GM21786 (cell line): ENCODE data around the gene TMEM135.
A peak's percentile ranks its signal among the peaks of the same experiment; 100 is the strongest.
"Not testable (repeated sequence)": the region's sequence is repeated elsewhere in the genome, so short reads cannot be mapped to it uniquely, and the experiment has no call there.

Experiments
- ATAC-seq: cut with Tn5 transposase; IDR thresholded peaks from one replicate; pipeline ENCODE4 v1.9.1; 2021; ENCODE audit not compliant: unreplicated experiment

Gene TMEM135

DNA sequence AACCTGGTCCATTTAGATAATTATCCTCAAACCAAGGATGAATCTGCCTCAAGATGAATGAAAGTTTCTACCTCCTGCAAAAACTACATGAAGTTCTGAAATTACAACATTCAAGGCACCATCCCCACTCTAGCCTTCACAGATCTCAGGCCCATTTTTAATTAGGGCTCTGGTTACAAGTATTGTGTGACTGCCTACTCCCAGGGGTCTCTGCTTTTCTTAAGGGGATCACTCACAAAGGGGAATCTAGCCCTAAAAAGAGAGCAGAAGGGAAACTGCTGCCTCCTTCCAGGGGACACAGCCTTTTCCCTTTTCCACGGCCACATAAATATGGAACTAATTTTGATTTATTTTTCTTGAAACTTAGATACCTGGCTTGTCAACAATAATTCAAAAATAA lies 17.4 kb upstream of the TMEM135 start:
- no peak for ATAC-seq

GRCh38 chr11:87020764-87021365 lies 16.9 kb upstream of the TMEM135 start:
- no peak for ATAC-seq

GRCh38 chr11:87022254-87022653 lies 15.5 kb upstream of the TMEM135 start:
- no peak for ATAC-seq

DNA sequence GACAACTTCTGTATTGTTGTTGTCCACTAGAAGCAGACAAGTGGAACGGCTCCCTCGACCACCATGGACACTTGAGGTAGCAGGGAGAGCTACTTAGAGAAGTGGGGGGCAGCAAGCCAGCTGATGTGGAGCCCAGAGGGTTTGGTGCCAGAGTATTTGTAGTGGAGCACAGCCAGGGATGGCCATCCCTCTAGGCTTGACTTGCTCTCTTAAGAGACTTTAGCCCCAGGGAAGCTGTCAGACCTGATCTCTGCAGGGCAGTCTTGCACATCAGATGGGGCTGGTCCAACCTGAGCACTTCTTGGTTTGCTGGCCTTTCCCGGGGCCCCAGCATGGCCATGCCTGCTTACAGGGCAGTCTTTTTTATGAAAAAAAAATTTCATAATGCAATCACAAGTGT lies 15.0 kb upstream of the TMEM135 start:
- ATAC-seq, result no peak

GRCh38 chr11:87026415-87026814 lies 11.3 kb upstream of the TMEM135 start:
- not testable (repeated sequence) for ATAC-seq

DNA sequence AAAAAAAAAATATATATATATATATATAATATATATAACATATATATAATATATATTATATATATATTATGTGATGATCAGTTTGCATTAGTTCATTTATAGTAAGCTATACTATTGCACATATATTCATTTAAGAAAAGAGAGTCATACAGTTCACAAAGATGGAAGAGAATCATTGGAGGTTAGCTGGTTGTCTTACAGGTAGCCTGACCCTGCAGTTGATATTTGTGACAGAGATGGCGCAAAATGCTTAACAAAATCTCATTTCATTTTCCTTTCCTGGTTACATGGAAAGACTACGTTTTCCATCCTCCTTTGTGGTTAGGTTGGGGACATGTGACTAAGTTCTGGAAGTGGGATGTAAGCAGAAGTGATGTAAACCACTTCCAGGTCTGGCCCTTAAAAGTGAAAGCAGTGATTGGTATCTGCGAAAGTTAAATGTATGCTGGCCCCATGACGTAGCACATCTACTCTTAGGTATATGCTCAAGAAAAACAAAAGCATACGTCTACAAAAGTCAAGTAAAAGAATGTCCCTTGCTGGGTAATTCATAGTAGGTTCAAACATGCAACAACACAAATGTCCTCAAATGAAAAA lies 7.2 kb upstream of the TMEM135 start:
- ATAC-seq, result no peak

DNA sequence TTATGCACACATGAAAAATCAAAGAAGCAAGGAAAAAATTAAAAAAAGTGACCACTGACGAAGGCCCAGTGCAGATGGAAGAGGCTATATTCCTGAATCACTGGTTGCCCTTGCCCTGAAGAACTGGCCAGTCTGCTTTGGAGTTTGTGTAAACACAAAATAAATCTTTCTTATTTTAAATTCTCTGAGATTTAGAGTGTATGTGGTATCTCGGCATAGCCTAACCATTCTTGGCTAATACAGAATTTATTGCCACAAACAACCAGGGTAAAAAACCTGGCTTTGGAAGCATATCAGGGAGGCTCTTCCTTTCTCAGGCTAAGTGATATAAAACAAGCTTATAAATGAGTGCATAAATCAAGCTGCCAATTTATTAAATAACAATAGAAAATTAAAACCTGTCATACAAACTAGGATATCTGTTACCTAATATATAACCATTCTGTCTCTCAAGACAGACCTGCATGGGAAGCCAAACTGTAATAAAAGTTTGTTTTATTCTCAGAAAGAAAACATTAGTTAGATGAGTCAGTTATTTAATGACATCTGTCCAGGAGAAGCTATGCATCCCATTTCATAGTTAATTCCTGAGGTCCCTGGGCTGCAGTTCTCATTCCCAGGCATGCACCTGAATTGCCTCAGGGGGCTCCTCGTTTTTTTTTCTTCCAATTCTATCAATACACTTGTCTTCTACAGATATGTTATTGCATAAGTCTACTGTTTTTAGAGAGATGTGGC lies 6.1 kb upstream of the TMEM135 start:
- no peak for ATAC-seq

GRCh38 chr11:87033561-87033960 lies 4.2 kb upstream of the TMEM135 start:
- ATAC-seq, result no peak

DNA sequence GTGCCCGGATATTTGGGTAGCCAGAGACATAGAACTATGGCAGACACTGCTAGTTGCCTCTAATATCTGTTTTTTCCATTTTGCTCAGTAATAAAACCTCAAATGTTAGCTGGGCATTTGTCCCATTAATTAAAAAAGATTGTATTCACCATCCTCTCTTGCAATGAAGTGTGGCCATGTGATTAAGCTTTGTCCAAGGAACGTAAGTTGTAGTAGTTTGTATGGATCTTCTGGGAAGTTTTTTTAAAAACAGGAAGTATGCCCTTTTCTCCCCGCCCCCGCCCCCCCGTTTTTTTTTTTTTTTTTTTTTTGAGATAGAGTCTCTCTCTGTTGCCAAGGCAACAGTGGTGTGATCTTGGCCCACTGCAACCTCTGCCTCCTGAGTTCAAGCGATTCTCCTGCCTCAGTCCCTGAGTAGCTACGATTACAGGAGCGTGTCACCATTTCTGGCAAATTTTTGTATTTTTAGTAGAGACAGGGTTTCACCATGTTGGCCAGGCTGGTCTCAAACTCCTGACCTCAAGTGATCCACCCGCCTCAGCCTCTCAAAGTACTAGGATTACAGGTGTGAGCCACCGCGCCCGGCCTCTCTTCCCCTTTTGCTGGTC lies 1.7 kb upstream of the TMEM135 start:
- no peak for ATAC-seq

GRCh38 chr11:87036756-87037449 lies 831 bp upstream of the TMEM135 start:
- peak; percentile 5 for ATAC-seq

DNA sequence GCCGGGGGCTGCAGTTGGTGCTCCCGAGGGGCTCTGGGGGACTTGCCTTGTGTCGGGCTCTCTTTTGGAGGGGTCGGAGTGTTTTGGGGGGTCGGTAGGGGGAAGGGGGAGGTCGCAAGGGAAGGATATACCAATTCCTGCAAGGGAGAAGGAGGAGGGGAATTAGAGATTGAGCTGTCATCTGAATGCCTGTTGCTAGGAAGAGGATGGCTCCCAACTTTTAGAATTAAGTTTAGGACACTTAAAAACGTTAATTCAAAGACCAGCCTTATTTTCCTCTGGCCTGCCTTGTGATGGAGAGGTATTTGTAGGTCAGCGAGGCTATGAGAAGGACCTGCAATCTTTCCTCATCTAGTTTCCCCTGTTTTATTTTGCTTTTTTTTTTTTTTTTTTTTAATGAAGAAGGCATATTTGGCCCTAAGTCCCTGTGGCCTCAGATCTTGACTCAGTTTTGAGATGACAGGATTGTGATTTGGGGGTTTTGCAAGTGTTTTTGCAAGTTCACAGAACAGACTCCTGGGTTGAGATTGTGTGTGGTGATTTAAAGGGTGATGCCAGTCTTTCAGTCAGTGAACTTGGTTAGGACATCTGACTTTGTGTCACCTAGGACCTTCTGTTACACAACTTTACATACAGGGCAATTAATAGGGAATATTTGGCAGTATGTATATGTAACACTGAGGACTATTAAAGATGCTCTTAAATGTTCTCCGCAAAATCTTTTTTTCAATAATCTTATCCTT lies 672 bp downstream of the TMEM135 start:
- ATAC-seq, result no peak

DNA sequence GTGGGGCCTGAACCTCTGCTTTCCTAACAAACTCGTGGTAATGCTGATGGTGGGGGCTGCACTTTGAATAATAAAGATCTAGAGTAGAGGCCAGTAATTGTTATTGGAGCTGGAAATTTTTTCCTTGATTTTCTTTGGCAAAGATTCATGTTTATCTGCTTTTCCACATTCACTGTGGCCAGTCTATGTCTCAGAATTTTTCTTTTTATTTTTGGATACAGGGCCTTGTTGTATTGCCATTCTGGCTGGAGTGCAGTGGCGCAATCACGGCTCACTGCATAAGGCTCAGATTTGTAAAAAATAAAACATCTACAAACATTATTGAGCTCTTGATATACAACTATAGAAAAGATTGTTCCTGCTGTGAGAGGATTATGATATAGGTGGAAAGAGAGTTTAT lies 1.6 kb downstream of the TMEM135 start:
- no peak for ATAC-seq

DNA sequence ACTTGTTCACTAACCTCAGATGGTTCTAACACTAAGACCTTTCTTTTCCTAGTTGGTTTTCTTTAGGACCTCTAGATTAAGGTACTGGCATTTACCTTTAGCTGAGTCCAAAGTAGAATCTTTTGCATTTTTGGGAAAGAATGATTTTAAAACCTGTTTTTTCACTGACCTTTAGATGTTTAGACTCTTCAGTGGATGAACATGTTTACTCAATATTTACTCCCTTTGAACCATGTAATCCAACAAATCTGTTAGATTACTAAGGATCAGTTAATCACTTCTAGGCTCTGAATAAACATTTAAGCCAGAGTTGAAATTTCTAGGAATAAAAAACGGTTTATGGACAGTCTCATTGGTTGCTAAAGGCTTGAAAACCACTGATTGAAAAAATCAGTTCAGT lies 6.2 kb downstream of the TMEM135 start:
- no peak for ATAC-seq

DNA sequence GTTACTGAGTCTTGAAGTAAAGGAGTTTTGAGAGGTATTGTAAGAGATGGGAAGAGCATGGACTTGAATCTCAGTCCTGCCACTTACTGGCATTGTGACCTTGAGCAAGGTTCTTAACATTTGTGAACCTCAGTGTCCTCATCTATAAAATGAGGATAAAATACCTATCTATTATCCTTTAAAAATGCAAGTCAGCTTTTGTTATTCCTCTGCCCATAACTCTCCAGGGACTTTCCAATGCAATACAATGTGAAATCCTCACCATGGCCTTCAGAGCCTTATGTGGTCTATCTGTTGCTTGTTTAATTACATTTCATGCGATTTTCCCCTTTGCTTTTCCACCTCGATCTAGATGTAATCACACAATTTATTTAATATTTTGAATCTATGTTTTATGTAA lies 9.1 kb downstream of the TMEM135 start:
- no peak for ATAC-seq

- ATAC-seq, result no peak
These were observed 18.4 kb downstream of the TMEM135 start for GRCh38 chr11:87056091-87056490.

DNA sequence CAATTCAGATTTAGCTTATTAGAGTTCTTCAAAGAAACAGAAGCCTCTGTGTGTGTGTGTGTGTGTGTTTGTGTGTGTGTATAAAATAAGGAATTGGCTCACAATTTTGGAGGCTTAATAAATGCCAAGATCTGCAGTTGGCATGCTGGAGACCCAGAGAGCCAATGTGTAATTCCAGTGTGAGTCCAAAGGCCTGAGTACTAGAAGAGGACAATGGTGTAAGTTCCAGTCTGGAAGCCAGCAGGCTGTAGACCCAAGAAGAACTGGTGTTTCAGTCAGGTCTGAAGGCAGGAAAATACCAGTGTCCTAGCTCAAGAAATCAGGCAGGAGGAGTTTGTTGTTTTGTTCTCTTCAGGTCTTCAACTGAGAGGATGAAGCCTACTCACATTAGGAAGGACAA lies 20.0 kb downstream of the TMEM135 start:
- no peak for ATAC-seq

GRCh38 chr11:87059596-87060390 lies 22.1 kb downstream of the TMEM135 start:
- ATAC-seq, result no peak

- no peak for ATAC-seq
These were observed 24.0 kb downstream of the TMEM135 start for GRCh38 chr11:87061766-87062165.

DNA sequence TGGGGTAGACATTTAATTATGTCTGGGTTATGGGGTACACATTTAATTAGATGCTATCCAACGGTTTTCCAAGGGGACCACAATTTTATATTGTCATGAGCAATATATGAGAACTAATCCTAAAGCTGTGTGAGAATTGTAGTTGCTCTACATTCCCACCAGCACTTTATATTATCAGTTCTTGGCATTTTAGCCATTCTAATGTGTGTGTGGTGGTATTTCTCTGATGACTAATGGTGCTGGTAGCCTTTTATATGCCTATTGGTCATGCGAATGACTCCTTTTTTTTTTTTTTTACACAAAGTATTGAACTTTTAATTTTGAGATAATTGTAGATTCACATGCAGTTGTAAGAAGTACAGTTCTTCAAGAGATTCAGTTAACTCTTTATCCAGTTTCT lies 26.2 kb downstream of the TMEM135 start:
- ATAC-seq, result no peak

DNA sequence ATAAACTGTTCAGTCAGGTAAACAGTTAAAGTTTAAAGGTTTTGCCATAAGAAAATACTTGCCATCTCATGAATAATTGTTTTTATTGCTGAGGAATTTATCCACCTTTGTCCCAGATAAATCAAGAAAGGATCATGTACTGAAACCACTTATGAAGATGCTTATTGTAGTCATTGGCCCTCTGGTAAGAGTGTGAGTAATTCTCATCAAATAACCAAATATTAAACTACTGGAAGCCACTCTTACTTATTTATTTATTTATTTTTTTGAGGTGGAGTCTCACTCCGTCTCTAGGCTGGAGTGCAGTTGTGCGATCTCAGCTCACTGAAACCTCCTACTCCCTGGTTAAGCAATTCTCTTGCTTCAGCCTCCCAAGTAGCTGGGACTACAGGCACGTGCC lies 35.1 kb downstream of the TMEM135 start:
- ATAC-seq, result no peak
